ENCODE results near the gene KRTAP10-10. TPM values are rescaled to one million over a fixed set of nuclear protein-coding genes. Genes with fewer than 3 reads are reported as not detected.

Gene KRTAP10-10
- total RNA-seq, 1 experiment from 2014 or later: not detected

- ChIA-PET CTCF (interaction anchor here (1.4 kb wide), 1 partner anchor 56 kb away, joined by 3 read pairs; no protein-coding TSS in a partner anchor), POLR2A (no interaction called here)
- Mint-ChIP-seq H3K4me3 (ENCODE audit: unreplicated experiment) (no peak overlapping the region), H3K27ac (ENCODE audit: low read depth, unreplicated experiment) (no peak overlapping the region), H3K9me3 (ENCODE audit: unreplicated experiment) (no peaks in the 10 kb centered on the region), H3K27me3 (ENCODE audit: insufficient read depth, unreplicated experiment) (peaks cover 92% of the 10 kb centered on the region), H3K4me1 (ENCODE audit: insufficient read depth, unreplicated experiment) (no peaks in the 10 kb centered on the region), H3K36me3 (ENCODE audit: insufficient read depth, unreplicated experiment) (no peaks in the 10 kb centered on the region)
- DNase-seq (ENCODE audit: unreplicated experiment): no peak
- no peak for TF ChIP-seq CTCF (IDR thresholded peaks at IDR 0.05; ENCODE audit: unreplicated experiment)
- BruUV-seq (replicated peaks): no TSS peak
- intact Hi-C loops (cut with micrococcal nuclease): no loop called here
Measured at GRCh38 chr21:44686000-44686781, 49.0 kb downstream of the KRTAP10-10 start.

GRCh38 chr21:44686843-44687561 is 49.8 kb downstream of the KRTAP10-10 start:
- no TSS peak for BruUV-seq (replicated peaks)
- H3K36me3 Mint-ChIP-seq (ENCODE audit: insufficient read depth, unreplicated experiment): no peaks in the 10 kb centered on the region
- peaks cover 2% of the 10 kb centered on the region for H3K9me3 Mint-ChIP-seq (ENCODE audit: unreplicated experiment)
- POLR2A ChIA-PET: no interaction called here
- DNase-seq (ENCODE audit: unreplicated experiment): no peak
- no peak overlapping the region for H3K4me3 Mint-ChIP-seq (ENCODE audit: unreplicated experiment)
- H3K27ac Mint-ChIP-seq (ENCODE audit: low read depth, unreplicated experiment): no peak overlapping the region
- intact Hi-C loops (cut with micrococcal nuclease): no loop called here
- CTCF ChIA-PET: no interaction called here
- H3K4me1 Mint-ChIP-seq (ENCODE audit: insufficient read depth, unreplicated experiment): no peaks in the 10 kb centered on the region
- peaks cover 92% of the 10 kb centered on the region for H3K27me3 Mint-ChIP-seq (ENCODE audit: insufficient read depth, unreplicated experiment)
- TF ChIP-seq CTCF (IDR thresholded peaks at IDR 0.05; ENCODE audit: unreplicated experiment): no peak

GRCh38 chr21:44687671-44688070 is 50.5 kb downstream of the KRTAP10-10 start:
- peaks cover 9% of the 10 kb centered on the region for H3K9me3 Mint-ChIP-seq (ENCODE audit: unreplicated experiment)
- BruUV-seq (replicated peaks): no TSS peak
- H3K4me1 Mint-ChIP-seq (ENCODE audit: insufficient read depth, unreplicated experiment): no peaks in the 10 kb centered on the region
- no peak for TF ChIP-seq CTCF (IDR thresholded peaks at IDR 0.05; ENCODE audit: unreplicated experiment)
- H3K27me3 Mint-ChIP-seq (ENCODE audit: insufficient read depth, unreplicated experiment): peaks cover 88% of the 10 kb centered on the region
- POLR2A ChIA-PET: no interaction called here
- DNase-seq (ENCODE audit: unreplicated experiment): no peak
- H3K4me3 Mint-ChIP-seq (ENCODE audit: unreplicated experiment): no peak overlapping the region
- intact Hi-C loops (cut with micrococcal nuclease): no loop called here
- peaks cover 4% of the 10 kb centered on the region for H3K36me3 Mint-ChIP-seq (ENCODE audit: insufficient read depth, unreplicated experiment)
- CTCF ChIA-PET: no interaction called here
- H3K27ac Mint-ChIP-seq (ENCODE audit: low read depth, unreplicated experiment): no peak overlapping the region

Other genes with a start within 250 kb of the KRTAP10-10 start
- gene LRRC3, start 181.8 kb upstream of the KRTAP10-10 start, total RNA-seq (2022): not detected in 2 replicates
- gene KRTAP10-1, start 97.2 kb upstream of the KRTAP10-10 start, total RNA-seq (2022): not detected in 2 replicates
- gene KRTAP10-2, start 85.9 kb upstream of the KRTAP10-10 start, total RNA-seq (2022): not detected in 2 replicates
- not detected in 2 replicates for gene KRTAP10-3, start 78.6 kb upstream of the KRTAP10-10 start, total RNA-seq (2022)
- gene KRTAP10-4, start 63.6 kb upstream of the KRTAP10-10 start, total RNA-seq (2022): not detected in 2 replicates
- gene KRTAP10-5, start 56.8 kb upstream of the KRTAP10-10 start, total RNA-seq (2022): not detected in 2 replicates
- gene KRTAP10-6, start 44.9 kb upstream of the KRTAP10-10 start, total RNA-seq (2022): not detected in 2 replicates
- not detected in 2 replicates for gene KRTAP10-7, start 36.8 kb upstream of the KRTAP10-10 start, total RNA-seq (2022)
- not detected in 2 replicates for gene KRTAP10-8, start 25.3 kb upstream of the KRTAP10-10 start, total RNA-seq (2022)
- not detected in 2 replicates for gene KRTAP10-9, start 10.3 kb upstream of the KRTAP10-10 start, total RNA-seq (2022)
- gene KRTAP10-11, start 9.1 kb downstream of the KRTAP10-10 start, total RNA-seq (2022): not detected in 2 replicates
- not detected in 2 replicates for gene KRTAP12-4, start 17.3 kb downstream of the KRTAP10-10 start, total RNA-seq (2022)
- not detected in 2 replicates for gene KRTAP12-3, start 20.6 kb downstream of the KRTAP10-10 start, total RNA-seq (2022)
- not detected in 2 replicates for gene KRTAP12-2, start 29.6 kb downstream of the KRTAP10-10 start, total RNA-seq (2022)
- gene KRTAP12-1, start 44.8 kb downstream of the KRTAP10-10 start, total RNA-seq (2022): not detected in 2 replicates
- not detected in 2 replicates for gene KRTAP10-12, start 59.8 kb downstream of the KRTAP10-10 start, total RNA-seq (2022)
- not detected in 2 replicates for gene TSPEAR, start 74.2 kb downstream of the KRTAP10-10 start, total RNA-seq (2022)
- 122 and 147 TPM in 2 replicates for gene UBE2G2, start 164.5 kb downstream of the KRTAP10-10 start, total RNA-seq (2022)
- 59.5 and 62.3 TPM in 2 replicates for gene SUMO3, start 180.7 kb downstream of the KRTAP10-10 start, total RNA-seq (2022)
- 326 and 338 TPM in 2 replicates for gene PTTG1IP, start 236.3 kb downstream of the KRTAP10-10 start, total RNA-seq (2022)